ENCODE results near the gene DUSP8.
A peak's percentile ranks its signal among the peaks of the same experiment; 100 is the strongest.

The DUSP8 gene

GRCh38 chr11:1553808-1554594, 18.1 kb downstream of the DUSP8 start:
- WGBS (ENCODE audit: insufficient coverage, insufficient read length), result no CpG with 5 or more reads among the region's 20 CpGs
- no peaks in the 10 kb centered on the region for H3K27me3 ChIP-seq (ENCODE audit: control insufficient read depth, insufficient read depth, low read length)
- DNase-seq (ENCODE audit: low read depth, low spot score), result no peak

GRCh38 chr11:1549338-1550330, 22.4 kb downstream of the DUSP8 start:
- no peak overlapping the region for H3K27ac ChIP-seq (ENCODE audit: low read length)
- WGBS (ENCODE audit: insufficient coverage, insufficient read length), result no CpG with 5 or more reads among the region's 13 CpGs
- H3K9me3 ChIP-seq (ENCODE audit: control insufficient read depth, insufficient read depth, low read length), result no peaks in the 10 kb centered on the region
- H3K4me3 ChIP-seq (ENCODE audit: low read length), result no peak overlapping the region
- DNase-seq (ENCODE audit: low read depth, low spot score), result no peak
- H3K4me1 ChIP-seq (ENCODE audit: control insufficient read depth, insufficient read depth, low read length), result peaks cover 13% of the 10 kb centered on the region
- peaks cover 6% of the 10 kb centered on the region for H3K27me3 ChIP-seq (ENCODE audit: control insufficient read depth, insufficient read depth, low read length)
- no peaks in the 10 kb centered on the region for H3K36me3 ChIP-seq (ENCODE audit: control insufficient read depth, insufficient read depth, low read length)

More at GRCh38 chr11:1553808-1554594, 18.1 kb downstream of the DUSP8 start:
- peaks cover 22% of the 10 kb centered on the region for H3K4me1 ChIP-seq (ENCODE audit: control insufficient read depth, insufficient read depth, low read length)
- H3K27ac ChIP-seq (ENCODE audit: low read length), result no peak overlapping the region
- H3K4me3 ChIP-seq (ENCODE audit: low read length), result no peak overlapping the region
- H3K36me3 ChIP-seq (ENCODE audit: control insufficient read depth, insufficient read depth, low read length), result no peaks in the 10 kb centered on the region; the same call in 1 of the 2 replicates
- no peaks in the 10 kb centered on the region for H3K9me3 ChIP-seq (ENCODE audit: control insufficient read depth, insufficient read depth, low read length)

DNA sequence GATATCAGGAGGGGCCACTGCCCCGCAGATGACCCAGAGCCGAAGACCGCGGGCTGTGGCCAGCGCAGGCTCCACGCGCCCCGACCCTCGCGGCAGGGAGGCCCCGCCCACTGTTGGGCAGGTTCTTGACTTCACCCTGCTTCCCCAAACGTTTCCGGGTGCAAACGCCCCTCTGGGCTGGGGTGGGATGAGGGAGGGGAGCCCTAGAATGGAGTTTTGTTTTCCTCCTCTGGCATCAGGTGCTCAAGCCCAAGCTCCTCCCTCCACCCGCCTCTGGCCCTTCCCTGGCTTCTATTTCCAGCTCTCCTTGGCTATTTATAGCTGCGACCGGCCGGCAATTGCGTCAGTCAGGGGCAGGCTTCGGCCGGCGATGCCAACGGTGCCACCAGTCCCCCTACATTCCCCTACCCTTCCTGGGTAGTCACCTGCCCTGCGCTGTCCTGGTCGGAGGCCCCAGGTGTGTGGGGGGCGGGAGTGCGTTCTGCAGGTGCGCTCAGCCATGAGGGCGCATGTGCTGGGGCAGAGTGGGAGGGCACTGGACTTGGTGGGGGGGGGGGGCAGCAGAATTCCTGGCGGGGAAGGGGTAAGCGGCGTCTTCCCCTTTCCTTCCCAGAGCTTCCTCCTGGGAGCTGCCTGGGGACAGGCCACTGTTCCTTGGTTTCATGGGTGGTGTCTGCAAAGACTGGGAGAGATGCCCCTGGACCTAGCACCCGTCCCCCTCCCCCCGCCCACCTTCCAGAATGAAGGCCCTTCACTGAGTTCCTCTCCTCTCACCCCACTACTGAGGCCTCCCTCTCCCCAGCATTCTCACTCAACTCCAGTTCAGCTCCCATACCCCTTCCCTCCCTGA, 23.6 kb downstream of the DUSP8 start:
- Histone ChIP-seq H3K4me1 (ENCODE audit: control insufficient read depth, insufficient read depth, low read length) (peaks cover 8% of the 10 kb centered on the region), H3K27ac (ENCODE audit: low read length) (no peak overlapping the region), H3K4me3 (ENCODE audit: low read length) (peak overlapping the region; percentile 29; the same call in 1 of the 2 replicates), H3K36me3 (ENCODE audit: control insufficient read depth, insufficient read depth, low read length) (no peaks in the 10 kb centered on the region), H3K27me3 (ENCODE audit: control insufficient read depth, insufficient read depth, low read length) (peaks cover 6% of the 10 kb centered on the region), H3K9me3 (ENCODE audit: control insufficient read depth, insufficient read depth, low read length) (no peaks in the 10 kb centered on the region)
- no CpG with 5 or more reads among the region's 34 CpGs for WGBS (ENCODE audit: insufficient coverage, insufficient read length)
- DNase-seq (ENCODE audit: low read depth, low spot score), result no peak

GRCh38 chr11:1547467-1548098, 24.5 kb downstream of the DUSP8 start:
- H3K4me3 ChIP-seq (ENCODE audit: low read length), result peak overlapping the region; percentile 53; the same call in 1 of the 2 replicates
- WGBS (ENCODE audit: insufficient coverage, insufficient read length), result no CpG with 5 or more reads among the region's 33 CpGs
- DNase-seq (ENCODE audit: low read depth, low spot score), result no peak

GRCh38 chr11:1546536-1547466, 25.3 kb downstream of the DUSP8 start:
- no peak for DNase-seq (ENCODE audit: low read depth, low spot score)
- Histone ChIP-seq H3K4me3 (ENCODE audit: low read length) (peak overlapping the region; percentile 53; the same call in 1 of the 2 replicates), H3K9me3 (ENCODE audit: control insufficient read depth, insufficient read depth, low read length) (no peaks in the 10 kb centered on the region), H3K36me3 (ENCODE audit: control insufficient read depth, insufficient read depth, low read length) (no peaks in the 10 kb centered on the region), H3K27me3 (ENCODE audit: control insufficient read depth, insufficient read depth, low read length) (peaks cover 6% of the 10 kb centered on the region), H3K4me1 (ENCODE audit: control insufficient read depth, insufficient read depth, low read length) (peaks cover 8% of the 10 kb centered on the region), H3K27ac (ENCODE audit: low read length) (no peak overlapping the region)
- no CpG with 5 or more reads among the region's 106 CpGs for WGBS (ENCODE audit: insufficient coverage, insufficient read length)

More at GRCh38 chr11:1547467-1548098, 24.5 kb downstream of the DUSP8 start:
- no peak overlapping the region for H3K27ac ChIP-seq (ENCODE audit: low read length)
- H3K27me3 ChIP-seq (ENCODE audit: control insufficient read depth, insufficient read depth, low read length), result peaks cover 6% of the 10 kb centered on the region
- no peaks in the 10 kb centered on the region for H3K36me3 ChIP-seq (ENCODE audit: control insufficient read depth, insufficient read depth, low read length)
- no peaks in the 10 kb centered on the region for H3K9me3 ChIP-seq (ENCODE audit: control insufficient read depth, insufficient read depth, low read length)
- H3K4me1 ChIP-seq (ENCODE audit: control insufficient read depth, insufficient read depth, low read length), result peaks cover 8% of the 10 kb centered on the region

DNA sequence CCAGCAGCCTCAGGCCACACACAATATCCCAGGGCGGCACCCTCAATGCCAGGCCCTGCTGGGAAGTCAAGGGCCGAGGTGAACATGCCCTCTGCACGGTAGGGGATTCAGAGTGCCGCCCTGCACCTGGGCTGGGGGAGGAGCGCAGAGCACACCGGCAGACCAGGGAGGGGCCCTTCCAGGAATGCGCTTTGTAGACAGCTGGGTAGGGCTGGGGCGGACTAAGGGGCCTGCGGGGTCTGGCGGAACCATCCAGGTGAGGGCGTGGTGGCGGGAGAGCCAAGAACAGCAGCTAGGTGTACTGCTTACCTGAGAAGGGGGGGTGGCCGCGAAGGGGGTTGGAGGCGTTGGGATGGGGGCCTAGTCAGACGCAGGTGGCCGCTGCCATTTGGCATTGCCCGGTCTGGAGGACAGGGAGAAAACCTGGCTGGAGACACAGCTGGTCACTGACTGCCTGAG, 26.0 kb downstream of the DUSP8 start:
- H3K36me3 ChIP-seq (ENCODE audit: control insufficient read depth, insufficient read depth, low read length), result no peaks in the 10 kb centered on the region
- H3K4me3 ChIP-seq (ENCODE audit: low read length), result peak overlapping the region; percentile 20; the same call in 1 of the 2 replicates
- WGBS (ENCODE audit: insufficient coverage, insufficient read length), result no CpG with 5 or more reads among the region's 18 CpGs
- H3K4me1 ChIP-seq (ENCODE audit: control insufficient read depth, insufficient read depth, low read length), result peaks cover 8% of the 10 kb centered on the region
- H3K27me3 ChIP-seq (ENCODE audit: control insufficient read depth, insufficient read depth, low read length), result peaks cover 6% of the 10 kb centered on the region
- no peak for DNase-seq (ENCODE audit: low read depth, low spot score)
- H3K27ac ChIP-seq (ENCODE audit: low read length), result no peak overlapping the region
- H3K9me3 ChIP-seq (ENCODE audit: control insufficient read depth, insufficient read depth, low read length), result no peaks in the 10 kb centered on the region

DNA sequence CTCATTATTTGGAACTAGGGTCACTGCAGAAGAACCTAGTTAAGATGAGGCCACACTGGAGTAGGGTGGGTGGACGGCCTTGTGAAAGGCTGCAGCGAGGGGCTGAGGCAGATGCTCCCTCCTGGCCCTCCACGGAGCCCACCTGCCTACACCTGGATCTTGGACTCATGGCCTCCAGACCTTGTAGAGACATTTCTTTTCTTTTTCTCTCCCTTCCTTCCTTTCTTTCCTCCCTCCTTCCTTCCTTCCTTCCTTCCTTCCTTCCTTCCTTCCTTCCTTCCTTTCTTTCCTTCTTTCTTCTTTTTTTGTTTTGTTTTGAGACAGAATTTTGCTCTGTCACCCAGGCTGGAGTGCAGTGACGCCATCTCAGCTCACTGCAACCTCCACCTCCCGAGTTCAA, 26.6 kb downstream of the DUSP8 start:
- Histone ChIP-seq H3K27ac (ENCODE audit: low read length) (no peak overlapping the region), H3K4me1 (ENCODE audit: control insufficient read depth, insufficient read depth, low read length) (peaks cover 8% of the 10 kb centered on the region), H3K4me3 (ENCODE audit: low read length) (no peak overlapping the region), H3K36me3 (ENCODE audit: control insufficient read depth, insufficient read depth, low read length) (no peaks in the 10 kb centered on the region), H3K9me3 (ENCODE audit: control insufficient read depth, insufficient read depth, low read length) (no peaks in the 10 kb centered on the region), H3K27me3 (ENCODE audit: control insufficient read depth, insufficient read depth, low read length) (peaks cover 6% of the 10 kb centered on the region)
- no CpG with 5 or more reads among the region's 5 CpGs for WGBS (ENCODE audit: insufficient coverage, insufficient read length)
- DNase-seq (ENCODE audit: low read depth, low spot score), result no peak

GRCh38 chr11:1544536-1544935, 27.5 kb downstream of the DUSP8 start:
- Histone ChIP-seq H3K4me3 (ENCODE audit: low read length) (no peak overlapping the region), H3K9me3 (ENCODE audit: control insufficient read depth, insufficient read depth, low read length) (no peaks in the 10 kb centered on the region), H3K27ac (ENCODE audit: low read length) (no peak overlapping the region), H3K4me1 (ENCODE audit: control insufficient read depth, insufficient read depth, low read length) (peaks cover 8% of the 10 kb centered on the region), H3K36me3 (ENCODE audit: control insufficient read depth, insufficient read depth, low read length) (no peaks in the 10 kb centered on the region), H3K27me3 (ENCODE audit: control insufficient read depth, insufficient read depth, low read length) (peaks cover 6% of the 10 kb centered on the region)
- WGBS (ENCODE audit: insufficient coverage, insufficient read length), result no CpG with 5 or more reads among the region's 6 CpGs
- DNase-seq (ENCODE audit: low read depth, low spot score), result no peak
